NCI-H446 (cell line): ENCODE results near the gene LGALS16.
"Not testable (repeated sequence)": the region's sequence is repeated elsewhere in the genome, so short reads cannot be mapped to it uniquely, and the experiment has no call there.

Experiments used
- DNase-seq, 2 experiments: peaks; one replicate each; lab custom pipeline; 2025; lab: John Stamatoyannopoulos, UW

LGALS16 gene

DNA sequence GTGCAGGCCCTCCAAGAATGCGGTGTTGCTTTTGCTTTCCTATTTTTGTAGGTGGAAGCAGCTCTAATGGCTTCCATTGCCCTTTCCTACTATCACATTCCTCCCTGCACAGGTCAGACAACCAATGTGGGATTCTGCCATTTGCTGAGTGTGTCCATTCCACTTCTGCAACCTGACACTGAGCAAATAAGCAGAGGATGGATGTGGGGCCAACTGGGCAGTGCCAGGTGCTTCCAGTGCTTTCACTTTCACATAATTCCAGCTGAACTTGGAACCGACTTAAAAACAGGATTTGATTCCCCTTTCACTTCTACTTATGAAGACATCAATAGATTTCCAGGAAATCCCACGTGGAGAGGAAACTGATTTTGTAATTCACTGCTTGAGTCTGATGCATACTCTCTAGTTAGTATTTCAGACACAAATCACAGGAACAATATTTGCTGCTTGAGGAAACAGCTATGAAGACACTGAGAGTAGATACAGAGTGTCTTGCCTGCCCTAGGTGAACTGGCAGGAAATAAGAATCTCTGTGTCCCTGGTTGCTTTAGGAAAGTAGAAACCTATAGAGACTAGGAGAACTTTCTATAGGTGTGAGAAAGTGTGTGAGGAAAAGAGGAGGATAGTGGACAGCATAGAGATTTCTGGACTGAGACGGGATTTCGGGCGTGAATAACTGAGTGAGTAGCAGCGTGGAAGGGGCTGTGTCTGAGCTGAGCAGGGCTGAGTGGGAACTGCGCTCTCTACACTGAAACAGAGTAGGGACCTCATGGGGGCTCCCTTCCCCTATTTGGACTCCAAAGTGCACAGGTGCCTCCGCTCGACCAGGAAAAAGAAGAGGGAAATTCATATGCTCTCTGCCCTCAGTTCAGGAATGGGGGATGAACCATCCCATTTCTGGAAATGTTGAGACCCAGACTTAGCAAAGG lies 22.5 kb downstream of the LGALS16 start:
- no peak for DNase-seq

DNA sequence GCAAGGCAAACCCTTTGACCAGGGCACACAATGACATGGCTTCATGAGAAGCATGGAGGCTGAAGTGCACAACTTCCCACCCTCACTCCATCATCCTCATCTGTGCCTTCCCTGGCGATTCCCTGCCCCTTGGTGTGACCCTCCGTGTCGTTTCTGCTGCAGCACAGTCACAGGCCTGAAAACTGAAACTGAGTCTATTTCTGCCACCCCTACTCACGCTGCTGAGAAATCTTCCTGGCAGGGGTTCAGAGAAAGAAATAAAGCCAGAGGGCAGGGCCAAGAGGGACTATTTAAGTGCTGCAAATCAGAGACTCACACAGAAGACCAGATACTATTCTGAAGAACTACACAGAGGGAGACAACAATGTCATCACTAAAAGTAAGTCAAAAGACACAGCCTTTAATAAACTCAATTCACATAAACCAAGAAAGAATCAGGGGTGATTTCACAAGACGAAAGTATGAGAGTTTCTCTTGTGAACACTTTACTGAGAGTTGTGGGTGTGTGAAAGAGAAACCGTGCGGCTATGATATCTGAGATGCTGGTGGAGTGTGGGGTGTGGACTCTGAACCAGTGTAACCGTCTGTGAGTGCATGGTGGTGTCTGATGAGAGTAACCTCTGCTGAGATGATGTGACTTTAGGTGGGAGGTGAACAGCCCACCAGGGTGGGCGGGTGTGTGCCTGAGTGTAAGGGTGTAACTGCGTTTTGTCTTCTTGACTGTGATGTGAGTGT lies 23.5 kb downstream of the LGALS16 start:
- DNase-seq, result no peak

DNA sequence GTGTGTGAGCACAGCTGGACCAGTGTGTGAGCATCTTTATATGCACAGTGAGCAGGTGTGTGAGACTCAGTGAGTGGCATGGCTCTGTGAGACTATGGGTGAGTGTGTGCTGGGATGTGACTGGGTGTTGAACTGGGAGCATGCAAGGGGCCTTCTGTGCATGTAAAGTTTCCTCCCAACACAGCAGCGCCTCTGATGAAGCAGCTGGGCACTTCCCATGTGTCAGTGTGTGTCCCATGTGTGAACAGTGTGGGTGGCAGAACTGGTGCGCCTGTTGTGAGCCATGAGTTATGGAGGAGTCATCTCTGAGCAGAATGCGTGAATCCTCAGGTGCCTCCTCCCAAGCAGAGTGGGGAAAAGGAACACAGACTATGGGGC lies 24.1 kb downstream of the LGALS16 start:
- DNase-seq, result no peak

- no peak for DNase-seq
These were observed 24.9 kb downstream of the LGALS16 start for GRCh38 chr19:39680593-39680992.

- no peak for DNase-seq
These were observed 25.7 kb downstream of the LGALS16 start for GRCh38 chr19:39681416-39681815.

- no peak for DNase-seq
These were observed 28.6 kb downstream of the LGALS16 start for GRCh38 chr19:39684267-39684666.

GRCh38 chr19:39686739-39687138 lies 31.0 kb downstream of the LGALS16 start:
- no peak for DNase-seq

GRCh38 chr19:39688637-39689036 lies 32.9 kb downstream of the LGALS16 start:
- DNase-seq, result not testable (repeated sequence)

GRCh38 chr19:39692166-39692565 lies 36.5 kb downstream of the LGALS16 start:
- no peak for DNase-seq

- DNase-seq, result no peak
These were observed 37.1 kb downstream of the LGALS16 start for GRCh38 chr19:39692822-39693221.

GRCh38 chr19:39695759-39696158 lies 40.0 kb downstream of the LGALS16 start:
- no peak for DNase-seq

DNA sequence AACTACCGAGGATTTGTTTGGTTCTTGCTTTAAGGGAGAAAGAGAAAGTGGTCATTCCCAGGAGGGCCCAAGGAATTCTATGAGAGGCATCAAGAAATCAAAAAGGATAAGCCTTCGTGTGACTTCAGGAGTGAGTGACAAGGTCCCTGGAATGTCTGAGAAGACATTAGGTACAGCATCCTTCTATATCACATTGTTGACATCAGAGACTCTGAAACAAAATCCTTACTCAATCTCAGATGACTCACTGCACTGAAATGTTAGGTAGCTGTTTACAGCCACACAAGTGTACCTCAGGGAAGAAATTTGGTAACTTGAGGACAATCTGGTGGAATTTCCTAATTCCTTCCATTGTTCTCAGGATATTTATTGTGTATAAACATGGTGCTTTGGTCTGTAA lies 40.7 kb downstream of the LGALS16 start:
- no peak for DNase-seq

GRCh38 chr19:39698535-39698934 lies 42.8 kb downstream of the LGALS16 start:
- DNase-seq, result no peak

- DNase-seq, result no peak
These were observed 45.6 kb downstream of the LGALS16 start for GRCh38 chr19:39701291-39701690.

- no peak for DNase-seq
These were observed 48.7 kb downstream of the LGALS16 start, which contains the start of gene LGALS14 for GRCh38 chr19:39704181-39705044. TSS of gene LGALS14 (plus strand) at chr19:39704481. CDS start at chr19:39704529, 48 bp downstream.

GRCh38 chr19:39705578-39706188 lies 50.0 kb downstream of the LGALS16 start:
- no peak for DNase-seq

GRCh38 chr19:39708594-39708993 lies 52.9 kb downstream of the LGALS16 start:
- DNase-seq, result no peak

DNA sequence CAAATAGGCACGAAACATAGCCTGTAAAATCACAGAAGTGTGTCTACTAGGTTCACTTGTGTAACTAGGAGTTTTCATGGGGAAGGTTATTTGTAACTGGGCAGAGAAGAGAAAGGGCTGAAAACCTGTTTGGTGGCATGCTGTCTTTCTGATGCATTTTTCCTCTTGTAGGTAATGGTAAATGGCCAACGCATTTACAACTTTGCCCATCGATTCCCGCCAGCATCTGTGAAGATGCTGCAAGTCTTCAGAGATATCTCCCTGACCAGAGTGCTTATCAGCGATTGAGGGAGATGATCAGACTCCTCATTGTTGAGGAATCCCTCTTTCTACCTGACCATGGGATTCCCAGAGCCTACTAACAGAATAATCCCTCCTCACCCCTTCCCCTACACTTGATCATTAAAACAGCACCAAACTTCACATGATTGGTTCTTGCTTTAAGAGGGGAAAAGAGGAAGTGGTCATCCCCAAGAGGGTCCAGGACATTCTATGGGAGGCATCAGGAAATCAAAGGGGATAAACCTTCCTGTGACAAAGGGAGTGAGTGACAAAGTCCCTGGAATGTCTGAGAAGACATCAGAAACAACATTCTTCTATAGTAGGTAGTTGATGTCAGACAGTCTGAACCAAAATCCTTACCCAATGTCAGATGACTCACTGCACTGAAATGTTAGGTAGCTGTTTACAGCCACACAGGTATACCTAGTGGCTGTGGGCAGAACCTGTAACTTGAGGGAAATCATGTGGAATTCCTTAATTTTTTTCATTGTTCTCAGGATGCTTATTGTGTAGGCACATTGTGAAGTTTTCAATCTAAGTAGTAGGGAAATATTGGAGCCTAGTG lies 53.5 kb downstream of the LGALS16 start:
- no peak for DNase-seq
